NK-92 treated with Interleukin-12 subunit alpha and Interleukin-12 subunit beta, amount 100 ng/mL, for 24 hours (cell line): ENCODE results near the gene ZNF654.
"Not testable (repeated sequence)": the region's sequence is repeated elsewhere in the genome, so short reads cannot be mapped to it uniquely, and the experiment has no call there.

ENCODE experiments used
- DNase-seq: peaks from one replicate; lab custom pipeline; 2025; lab: John Stamatoyannopoulos, UW

Gene ZNF654

GRCh38 chr3:88142094-88142624 lies 83.1 kb downstream of the ZNF654 start:
- no peak for DNase-seq

- DNase-seq = no peak
Measured at GRCh38 chr3:88147261-88147660, 88.2 kb downstream of the ZNF654 start.

DNA sequence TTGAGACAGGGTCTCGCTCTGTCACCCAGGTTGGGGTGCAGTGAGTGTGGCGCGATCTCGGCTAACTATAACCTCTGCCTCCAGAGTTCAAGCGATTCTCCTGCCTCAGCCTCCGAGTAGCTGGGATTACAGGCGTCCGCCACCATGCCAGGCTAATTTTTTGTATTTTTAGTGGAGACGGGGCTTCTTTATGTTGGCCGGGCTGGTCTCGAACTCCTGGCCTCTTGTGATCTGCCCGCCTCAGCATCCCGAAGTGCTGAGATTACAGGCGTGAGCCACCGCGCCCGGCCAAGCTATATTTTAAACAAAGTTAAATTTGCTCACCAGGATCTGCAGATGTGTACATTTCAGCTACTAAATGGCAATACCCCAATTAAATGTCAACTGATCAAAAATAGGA lies 89.6 kb downstream of the ZNF654 start:
- DNase-seq = no peak

GRCh38 chr3:88149101-88149508 lies 90.0 kb downstream of the ZNF654 start:
- DNase-seq = peak; percentile 38

- DNase-seq = peak; percentile 83
Measured at GRCh38 chr3:88149509-88150362, 90.7 kb downstream of the ZNF654 start, which contains the start of gene C3orf38. Gene C3orf38 (plus strand): TSS chr3:88149959. CDS start chr3:88150053, 94 bp downstream.

GRCh38 chr3:88150371-88150770 lies 91.3 kb downstream of the ZNF654 start:
- no peak for DNase-seq

DNA sequence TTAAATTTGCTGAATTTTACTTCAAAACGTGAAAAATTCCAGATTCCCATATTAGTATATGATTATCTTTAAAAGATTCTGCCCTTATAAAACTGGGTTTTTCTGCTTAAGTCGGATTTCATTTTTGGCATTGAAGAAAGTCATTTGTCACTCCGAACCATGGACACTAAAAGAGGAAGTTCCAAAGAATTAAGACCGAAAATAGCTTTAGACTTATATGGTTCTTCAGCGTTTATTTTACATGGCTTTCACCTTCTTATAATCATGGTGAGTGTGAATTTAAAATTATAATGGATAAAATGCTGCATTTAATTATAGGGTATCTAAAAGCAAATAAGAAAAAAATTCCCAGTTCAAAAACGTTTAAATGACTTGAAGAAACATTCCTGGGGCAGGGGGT lies 91.8 kb downstream of the ZNF654 start:
- DNase-seq = no peak

- no peak for DNase-seq
Measured at GRCh38 chr3:88151358-88151757, 92.3 kb downstream of the ZNF654 start.

DNA sequence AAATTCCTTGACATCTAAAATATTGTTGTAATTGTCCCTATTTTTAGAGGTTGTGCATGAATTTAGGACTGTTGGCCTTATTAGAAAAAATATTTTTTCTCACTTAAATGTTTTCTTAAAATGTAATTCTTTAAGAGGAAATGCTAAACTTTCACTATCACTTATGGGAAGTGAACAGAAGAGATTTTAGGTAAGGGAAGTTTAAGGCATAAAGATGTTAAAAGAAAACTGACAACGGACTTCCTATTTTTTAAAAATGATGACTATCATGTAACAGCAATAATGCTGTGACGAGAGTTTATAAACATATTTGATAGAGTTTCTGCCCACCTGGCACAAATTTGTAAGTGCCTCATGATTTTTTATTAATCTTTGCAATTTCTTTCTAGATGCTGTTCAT lies 93.8 kb downstream of the ZNF654 start:
- DNase-seq = no peak

GRCh38 chr3:88166419-88166971 lies 107.4 kb downstream of the ZNF654 start:
- no peak for DNase-seq

DNA sequence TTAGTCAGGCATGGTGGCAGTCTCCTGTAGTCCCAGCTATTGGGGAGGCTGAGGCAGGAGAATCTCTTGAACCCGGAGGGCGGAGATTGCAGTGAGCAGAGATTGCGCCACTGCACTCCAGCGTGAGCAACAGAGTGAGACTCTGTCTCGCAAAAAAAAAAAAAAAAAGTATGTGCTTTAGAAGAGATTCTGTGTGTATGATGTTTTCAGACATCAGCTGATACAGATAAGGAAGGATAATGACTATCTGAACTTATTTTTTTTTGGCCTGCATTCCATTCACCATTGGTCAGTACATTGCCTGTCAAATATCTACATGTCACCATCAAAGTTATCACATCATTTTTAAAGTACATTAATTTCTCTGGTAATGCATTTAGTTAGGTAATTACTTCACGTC lies 108.1 kb downstream of the ZNF654 start:
- no peak for DNase-seq

DNA sequence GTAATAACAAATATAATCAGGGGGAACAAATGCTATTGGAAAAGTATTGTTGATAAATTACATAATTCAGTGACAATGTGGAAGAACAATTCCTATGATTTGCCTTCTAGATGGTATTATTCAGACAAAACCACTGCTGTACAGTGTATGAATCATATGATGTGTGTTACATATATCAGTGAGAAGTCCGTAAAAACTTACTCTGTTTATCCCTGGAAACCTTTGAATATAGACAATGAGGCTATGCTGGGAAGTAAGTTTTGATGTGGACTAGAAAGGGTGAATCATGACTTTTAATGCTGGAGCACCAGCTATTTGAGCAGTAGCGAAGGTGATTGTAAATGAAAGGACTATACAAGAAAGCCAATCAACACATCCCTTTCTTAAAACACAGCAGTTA lies 108.6 kb downstream of the ZNF654 start:
- no peak for DNase-seq

GRCh38 chr3:88168171-88168570 lies 109.1 kb downstream of the ZNF654 start:
- DNase-seq = no peak

GRCh38 chr3:88180398-88180999 lies 121.4 kb downstream of the ZNF654 start:
- no peak for DNase-seq

GRCh38 chr3:88182165-88182918 lies 123.3 kb downstream of the ZNF654 start:
- DNase-seq = not testable (repeated sequence)

- no peak for DNase-seq
Measured at GRCh38 chr3:88188436-88188835, 129.4 kb downstream of the ZNF654 start.

GRCh38 chr3:88189361-88189810 lies 130.3 kb downstream of the ZNF654 start:
- no peak for DNase-seq

DNA sequence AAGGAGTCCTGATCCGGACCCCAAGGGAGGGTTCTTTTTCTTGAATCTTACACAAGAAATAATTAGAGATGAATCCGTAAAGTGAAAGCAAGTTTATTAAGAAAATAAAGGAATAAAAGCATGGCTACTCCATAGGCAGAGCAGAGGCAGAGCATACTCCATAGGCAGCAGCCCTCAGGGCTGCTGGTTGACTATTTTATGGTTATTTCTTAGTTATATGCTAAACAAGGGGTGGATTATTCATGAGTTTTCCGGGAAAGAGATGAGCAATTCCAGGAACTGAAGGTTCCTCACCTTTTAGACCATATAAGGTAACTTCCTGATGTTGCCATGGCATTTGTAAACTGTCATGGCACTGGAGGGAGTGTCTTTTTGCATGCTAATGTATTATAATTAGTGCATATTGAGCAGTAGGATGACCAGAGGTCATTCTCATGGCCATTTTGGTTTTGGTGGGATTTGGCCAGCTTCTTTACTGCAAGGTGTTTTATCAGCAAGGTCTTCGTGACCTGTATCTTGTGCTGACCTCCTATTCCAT lies 132.9 kb downstream of the ZNF654 start:
- DNase-seq = no peak

- DNase-seq = no peak
Measured at GRCh38 chr3:88192631-88193030, 133.6 kb downstream of the ZNF654 start.
